Measurements from ENCODE around the gene LRMDA. TPM values are rescaled to one million over a fixed set of nuclear protein-coding genes. Genes with fewer than 3 reads are reported as not detected.

The LRMDA gene
- total RNA-seq, 1 donor from 2014 or later, result 0.19 TPM

DNA sequence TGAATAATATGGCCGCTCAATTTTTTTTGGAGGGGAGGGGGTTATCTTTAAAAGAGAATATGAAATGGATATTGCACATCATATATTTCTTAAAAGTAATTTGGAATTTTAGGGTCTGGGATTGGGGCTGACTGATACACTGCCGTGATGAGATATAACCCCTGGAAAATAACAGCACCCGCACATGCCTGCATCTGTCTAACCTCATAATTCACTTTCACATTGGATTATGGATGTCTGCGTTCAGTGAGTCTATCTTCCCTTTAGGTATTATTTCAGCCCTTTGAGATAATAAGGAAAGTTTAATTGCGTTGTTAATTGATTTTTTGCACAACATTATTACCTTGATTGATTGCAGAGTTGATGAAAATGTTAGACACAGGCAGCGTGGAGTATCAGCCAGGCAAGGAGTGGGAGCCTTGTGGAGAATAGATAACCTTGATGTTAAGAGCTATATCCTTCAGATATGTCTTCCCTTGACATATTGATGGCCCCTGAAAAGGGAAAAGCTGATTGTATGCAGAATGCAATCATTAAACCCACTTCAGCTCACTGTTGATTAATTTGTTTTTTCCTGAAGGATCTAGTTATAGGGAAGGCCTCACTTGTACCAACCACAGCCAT, 1111.0 kb downstream of the LRMDA start:
- no peaks in the 10 kb centered on the region for H3K9me3 Mint-ChIP-seq (ENCODE audit: unreplicated experiment)
- no peak for DNase-seq (ENCODE audit: extremely low spot score, unreplicated experiment)
- no peak overlapping the region for H3K27ac Mint-ChIP-seq (ENCODE audit: unreplicated experiment)
- H3K27me3 Mint-ChIP-seq (ENCODE audit: unreplicated experiment), result no peaks in the 10 kb centered on the region
- H3K4me3 Mint-ChIP-seq (ENCODE audit: unreplicated experiment), result no peak overlapping the region
- H3K4me1 Mint-ChIP-seq (ENCODE audit: unreplicated experiment), result peaks cover 46% of the 10 kb centered on the region
- peaks cover 4% of the 10 kb centered on the region for H3K36me3 Mint-ChIP-seq (ENCODE audit: unreplicated experiment)
- TF ChIP-seq, protein P1, sequence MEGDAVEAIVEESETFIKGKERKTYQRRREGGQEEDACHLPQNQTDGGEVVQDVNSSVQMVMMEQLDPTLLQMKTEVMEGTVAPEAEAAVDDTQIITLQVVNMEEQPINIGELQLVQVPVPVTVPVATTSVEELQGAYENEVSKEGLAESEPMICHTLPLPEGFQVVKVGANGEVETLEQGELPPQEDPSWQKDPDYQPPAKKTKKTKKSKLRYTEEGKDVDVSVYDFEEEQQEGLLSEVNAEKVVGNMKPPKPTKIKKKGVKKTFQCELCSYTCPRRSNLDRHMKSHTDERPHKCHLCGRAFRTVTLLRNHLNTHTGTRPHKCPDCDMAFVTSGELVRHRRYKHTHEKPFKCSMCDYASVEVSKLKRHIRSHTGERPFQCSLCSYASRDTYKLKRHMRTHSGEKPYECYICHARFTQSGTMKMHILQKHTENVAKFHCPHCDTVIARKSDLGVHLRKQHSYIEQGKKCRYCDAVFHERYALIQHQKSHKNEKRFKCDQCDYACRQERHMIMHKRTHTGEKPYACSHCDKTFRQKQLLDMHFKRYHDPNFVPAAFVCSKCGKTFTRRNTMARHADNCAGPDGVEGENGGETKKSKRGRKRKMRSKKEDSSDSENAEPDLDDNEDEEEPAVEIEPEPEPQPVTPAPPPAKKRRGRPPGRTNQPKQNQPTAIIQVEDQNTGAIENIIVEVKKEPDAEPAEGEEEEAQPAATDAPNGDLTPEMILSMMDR (IDR thresholded peaks at IDR 0.05), result no peak

DNA sequence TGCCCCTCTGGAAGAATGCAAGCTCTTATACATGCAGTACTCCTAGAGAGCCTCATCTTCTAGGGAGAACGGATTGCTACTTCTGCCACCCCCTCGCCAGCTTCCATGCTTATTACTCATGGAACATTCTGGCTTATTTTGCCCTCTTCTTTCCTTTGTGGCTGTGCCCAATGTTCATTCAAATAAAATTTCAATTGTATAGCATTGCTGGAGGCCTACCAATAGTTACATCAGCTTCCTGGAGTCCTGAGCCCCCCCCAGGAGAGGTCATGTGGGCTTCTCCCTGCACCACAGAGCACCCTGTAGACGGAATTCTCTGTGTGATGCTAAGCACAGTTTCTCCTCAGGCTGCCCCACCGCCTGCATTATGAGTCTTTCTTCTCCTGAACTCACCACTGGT, 1112.2 kb downstream of the LRMDA start:
- peak overlapping the region; percentile 74 for H3K27ac Mint-ChIP-seq (ENCODE audit: unreplicated experiment)
- peaks cover 59% of the 10 kb centered on the region for H3K4me1 Mint-ChIP-seq (ENCODE audit: unreplicated experiment)
- no peak for DNase-seq (ENCODE audit: extremely low spot score, unreplicated experiment)
- H3K4me3 Mint-ChIP-seq (ENCODE audit: unreplicated experiment), result no peak overlapping the region
- H3K36me3 Mint-ChIP-seq (ENCODE audit: unreplicated experiment), result peaks cover 4% of the 10 kb centered on the region
- TF ChIP-seq, protein P1 (IDR thresholded peaks at IDR 0.05), result no peak
- H3K27me3 Mint-ChIP-seq (ENCODE audit: unreplicated experiment), result no peaks in the 10 kb centered on the region
- no peaks in the 10 kb centered on the region for H3K9me3 Mint-ChIP-seq (ENCODE audit: unreplicated experiment)

DNA sequence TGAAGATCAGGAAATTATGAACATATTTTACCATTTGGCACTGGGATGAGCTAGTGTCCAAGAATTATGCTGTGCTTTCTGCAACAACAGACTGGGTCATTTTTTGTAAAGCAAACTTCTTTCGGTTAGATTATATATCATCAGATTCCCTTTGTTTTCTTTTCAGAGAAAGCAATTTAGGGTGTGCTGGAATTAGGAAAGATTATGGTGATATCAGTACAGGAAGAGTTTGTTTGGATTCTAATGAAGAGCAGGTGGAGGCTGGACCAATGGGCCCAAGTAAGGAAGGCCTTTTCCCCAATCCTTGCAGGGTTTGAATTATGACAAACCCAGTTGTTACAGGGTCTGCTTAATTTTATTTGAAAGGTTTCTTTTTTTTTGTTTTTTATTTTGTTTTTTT, 1113.4 kb downstream of the LRMDA start:
- DNase-seq (ENCODE audit: extremely low spot score, unreplicated experiment), result no peak
- H3K4me3 Mint-ChIP-seq (ENCODE audit: unreplicated experiment), result no peak overlapping the region

DNA sequence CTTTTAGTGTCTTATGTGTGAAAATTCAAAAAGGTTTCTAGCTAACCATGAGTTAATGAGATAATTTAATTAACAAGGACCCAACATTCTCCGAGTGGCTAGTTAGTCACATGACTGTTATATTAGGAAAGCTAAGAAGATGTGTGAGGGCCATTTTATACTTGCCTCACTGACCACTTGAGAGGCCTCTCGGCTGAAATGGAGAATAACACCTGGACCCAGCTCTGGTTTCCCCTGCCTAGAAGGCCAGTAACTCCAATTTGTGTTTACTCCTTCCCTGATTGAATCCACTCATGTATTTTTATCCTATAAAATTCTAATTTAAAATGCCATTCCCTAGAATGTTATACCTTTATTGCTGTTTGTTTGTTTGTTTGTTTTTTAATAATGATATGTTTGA, 1115.0 kb downstream of the LRMDA start:
- H3K4me1 Mint-ChIP-seq (ENCODE audit: unreplicated experiment), result peaks cover 51% of the 10 kb centered on the region
- TF ChIP-seq, protein P1 (IDR thresholded peaks at IDR 0.05), result no peak

More for the DNA sequence above, 1113.4 kb downstream of the LRMDA start:
- Mint-ChIP-seq H3K27me3 (ENCODE audit: unreplicated experiment) (peaks cover 2% of the 10 kb centered on the region), H3K27ac (ENCODE audit: unreplicated experiment) (peak overlapping the region; percentile 56), H3K9me3 (ENCODE audit: unreplicated experiment) (no peaks in the 10 kb centered on the region), H3K4me1 (ENCODE audit: unreplicated experiment) (peaks cover 55% of the 10 kb centered on the region), H3K36me3 (ENCODE audit: unreplicated experiment) (no peaks in the 10 kb centered on the region)
- TF ChIP-seq, protein P1 (IDR thresholded peaks at IDR 0.05), result no peak

DNA sequence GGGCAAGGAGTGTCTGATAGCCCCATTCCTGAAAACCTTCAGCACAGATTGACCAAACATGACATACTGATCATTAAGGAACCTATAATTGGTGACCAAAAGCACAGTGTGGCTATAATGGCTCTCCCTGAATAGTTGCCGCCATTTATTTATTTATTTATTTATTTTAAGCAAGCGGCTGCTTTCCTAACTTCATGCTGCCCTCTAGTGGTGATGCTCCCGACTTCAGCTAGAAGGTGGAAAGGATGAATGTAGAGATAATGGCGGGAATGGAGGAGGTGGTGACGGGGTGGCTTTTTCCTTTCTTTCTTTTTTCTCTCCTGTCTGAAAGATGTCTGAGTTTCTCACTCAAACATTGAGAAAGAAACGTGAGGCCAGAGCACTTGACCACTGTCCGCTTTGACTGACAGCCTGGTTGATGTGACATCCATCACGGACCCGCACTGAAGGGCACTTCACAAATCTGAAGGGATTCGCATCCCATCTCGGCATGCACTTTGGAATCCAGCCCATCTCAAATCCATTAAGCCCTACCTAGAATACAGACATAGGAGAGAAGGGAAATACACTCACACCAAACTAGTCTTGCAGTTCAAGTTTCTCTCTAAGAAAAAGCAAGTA, 1116.0 kb downstream of the LRMDA start:
- Mint-ChIP-seq H3K4me3 (ENCODE audit: unreplicated experiment) (no peak overlapping the region), H3K27ac (ENCODE audit: unreplicated experiment) (no peak overlapping the region), H3K27me3 (ENCODE audit: unreplicated experiment) (peaks cover 2% of the 10 kb centered on the region), H3K4me1 (ENCODE audit: unreplicated experiment) (peaks cover 48% of the 10 kb centered on the region), H3K9me3 (ENCODE audit: unreplicated experiment) (no peaks in the 10 kb centered on the region), H3K36me3 (ENCODE audit: unreplicated experiment) (no peaks in the 10 kb centered on the region)
- peak; percentile 91 for DNase-seq (ENCODE audit: extremely low spot score, unreplicated experiment)
- TF ChIP-seq, protein P1 (IDR thresholded peaks at IDR 0.05), result peak; percentile 88

More for the DNA sequence above, 1115.0 kb downstream of the LRMDA start:
- no peak for DNase-seq (ENCODE audit: extremely low spot score, unreplicated experiment)
- H3K4me3 Mint-ChIP-seq (ENCODE audit: unreplicated experiment), result no peak overlapping the region
- no peaks in the 10 kb centered on the region for H3K9me3 Mint-ChIP-seq (ENCODE audit: unreplicated experiment)
- H3K36me3 Mint-ChIP-seq (ENCODE audit: unreplicated experiment), result no peaks in the 10 kb centered on the region
- H3K27ac Mint-ChIP-seq (ENCODE audit: unreplicated experiment), result no peak overlapping the region
- peaks cover 2% of the 10 kb centered on the region for H3K27me3 Mint-ChIP-seq (ENCODE audit: unreplicated experiment)
